GM18909 (cell line): ENCODE measurements around the gene MRGPRG.

Source experiments
- ATAC-seq: cut with Tn5 transposase; IDR thresholded peaks from one replicate; pipeline ENCODE4 v1.9.1; 2021; ENCODE audit warnings: mild to moderate bottlenecking; ENCODE audit not compliant: unreplicated experiment, poor library complexity

The MRGPRG gene

GRCh38 chr11:3207526-3208189 is 11.0 kb downstream of the MRGPRG start:
- ATAC-seq, result no peak

GRCh38 chr11:3206922-3207204 is 11.8 kb downstream of the MRGPRG start:
- ATAC-seq, result no peak

DNA sequence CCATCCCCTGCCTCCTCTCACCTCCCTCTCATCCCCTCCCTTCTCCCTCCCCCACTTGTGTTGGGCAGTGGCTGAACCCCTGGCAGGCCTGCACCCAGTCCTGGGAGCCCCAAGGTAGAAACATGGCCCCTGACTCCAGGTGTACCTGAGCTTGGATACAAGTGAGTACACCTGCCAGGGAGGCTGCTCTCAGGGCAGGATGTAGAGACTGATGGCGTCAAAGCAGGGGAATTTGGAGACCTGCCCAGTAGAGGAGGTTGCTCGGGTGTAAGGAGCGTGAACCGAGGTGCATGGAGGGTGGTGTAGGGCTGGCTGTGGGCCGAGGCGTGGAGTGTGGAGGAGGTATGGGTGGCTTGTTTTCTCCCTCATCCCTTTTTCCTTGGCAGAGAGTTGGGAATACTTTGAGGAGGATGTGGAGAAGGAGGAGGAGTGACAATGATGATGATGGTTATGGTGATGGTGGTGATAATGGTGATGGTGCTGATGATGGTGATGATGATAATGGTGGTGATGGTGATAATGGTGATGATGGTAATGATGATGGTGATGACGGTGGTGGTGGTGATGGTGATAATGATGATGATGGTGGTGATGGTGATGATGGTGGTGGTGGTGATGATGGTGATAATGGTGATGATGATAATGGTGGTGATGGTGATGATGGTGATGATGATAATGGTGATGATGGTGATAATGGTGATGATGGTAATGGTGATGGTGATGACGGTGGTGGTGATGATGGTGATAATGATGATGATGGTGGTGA is 12.3 kb downstream of the MRGPRG start:
- no peak for ATAC-seq

DNA sequence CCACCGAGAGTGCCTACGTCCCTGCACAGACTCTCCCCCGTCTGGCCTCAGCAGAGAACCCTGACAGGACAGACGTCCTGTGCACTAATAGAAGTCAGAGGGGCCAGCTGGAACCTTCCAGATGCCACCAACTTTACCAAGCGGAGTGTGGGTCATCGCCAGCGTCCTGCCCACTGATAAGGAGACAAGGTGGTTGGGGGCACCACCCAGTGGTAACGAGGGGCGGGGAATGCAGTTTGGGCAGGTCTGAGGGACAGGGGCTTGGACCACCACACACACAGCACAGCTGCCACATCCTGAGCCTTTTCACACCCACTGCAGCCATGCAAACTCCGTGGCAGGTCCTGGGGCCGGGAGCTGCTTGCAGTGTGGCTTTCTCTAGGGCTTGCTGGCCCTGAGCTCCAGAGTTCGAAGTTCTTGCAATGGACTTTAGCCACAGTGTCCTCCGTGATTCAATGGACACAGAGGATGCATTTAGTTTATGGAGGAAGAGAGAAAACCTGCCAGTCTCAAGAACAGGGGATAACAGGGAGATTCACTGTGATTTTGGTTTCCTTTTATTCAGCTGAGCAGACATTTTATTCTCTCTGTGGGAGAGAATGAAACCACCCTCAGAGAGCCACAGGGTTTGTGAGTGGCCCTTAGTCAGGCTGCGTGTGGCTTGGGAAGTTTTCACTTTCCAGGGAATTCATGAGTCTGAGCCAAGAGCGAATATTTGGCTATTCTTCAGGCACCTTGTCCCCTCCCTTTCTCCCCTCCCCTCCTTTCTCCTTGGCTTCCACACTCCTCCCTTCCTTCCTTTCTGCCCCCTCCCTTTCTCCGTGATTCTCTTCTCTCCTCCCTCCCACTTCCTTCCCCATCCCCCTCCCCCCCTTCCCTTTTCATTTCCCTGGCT is 13.1 kb downstream of the MRGPRG start:
- no peak for ATAC-seq

GRCh38 chr11:3204141-3205015 is 14.2 kb downstream of the MRGPRG start:
- ATAC-seq, result no peak

DNA sequence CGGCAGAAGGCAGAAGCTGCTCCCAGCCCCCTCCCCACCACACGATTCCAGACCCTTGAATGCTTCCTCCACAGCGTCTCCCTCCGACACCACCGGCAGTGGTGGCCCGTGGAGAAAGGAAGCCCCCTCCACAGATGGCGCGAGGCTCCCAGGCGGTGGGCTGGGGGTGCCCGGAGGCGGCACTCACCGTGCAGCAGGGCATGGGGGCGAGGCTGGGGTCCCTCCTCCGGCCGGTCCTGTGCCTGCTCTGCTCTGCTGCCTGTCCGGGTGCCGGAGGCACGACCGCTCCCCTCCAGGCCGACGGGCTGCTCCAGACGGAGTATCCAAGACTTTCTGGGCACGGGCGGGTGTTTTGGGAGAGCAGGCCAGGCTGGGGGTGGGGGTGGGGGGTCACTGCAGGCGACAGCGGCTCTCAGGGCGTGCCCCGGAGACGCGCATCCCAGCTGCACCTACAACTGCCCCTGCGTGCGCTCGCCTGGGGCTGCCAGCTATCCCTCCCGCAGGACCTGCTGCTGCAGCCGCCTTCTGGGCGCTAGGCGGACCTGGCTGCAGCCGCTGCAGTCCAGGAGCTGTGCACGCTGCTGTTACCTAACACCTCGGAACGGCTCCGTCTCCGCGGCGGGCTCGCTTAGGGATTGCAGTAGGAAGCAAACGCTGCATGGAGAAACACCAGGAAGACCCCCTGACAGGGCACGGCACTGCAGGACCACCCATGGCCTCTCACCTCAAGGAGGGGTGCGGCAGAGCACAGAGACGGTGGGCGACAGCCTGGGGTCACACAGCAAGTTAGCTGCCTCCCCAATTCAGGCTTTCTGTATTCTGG is 15.2 kb downstream of the MRGPRG start:
- ATAC-seq, result no peak

DNA sequence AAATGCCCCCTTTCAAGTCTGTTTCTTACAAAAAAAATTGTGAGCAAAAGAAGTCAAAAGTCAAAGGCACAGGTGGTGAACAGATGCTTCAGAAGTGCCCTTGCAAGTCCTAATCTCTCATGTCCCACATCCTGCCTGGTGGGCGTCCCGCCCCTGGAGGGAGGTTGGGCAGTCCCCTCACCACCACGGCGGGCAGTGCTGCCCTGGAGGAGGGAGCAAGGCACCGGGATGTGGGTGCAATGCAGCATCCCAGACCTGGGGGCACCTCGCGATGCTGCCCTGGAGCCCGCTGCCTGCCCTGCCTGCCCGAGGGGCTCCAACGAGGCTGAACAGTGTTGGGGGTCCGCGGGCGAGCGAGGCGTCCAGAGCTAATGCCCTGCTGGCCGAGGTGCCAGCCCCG is 15.9 kb downstream of the MRGPRG start:
- ATAC-seq, result no peak

DNA sequence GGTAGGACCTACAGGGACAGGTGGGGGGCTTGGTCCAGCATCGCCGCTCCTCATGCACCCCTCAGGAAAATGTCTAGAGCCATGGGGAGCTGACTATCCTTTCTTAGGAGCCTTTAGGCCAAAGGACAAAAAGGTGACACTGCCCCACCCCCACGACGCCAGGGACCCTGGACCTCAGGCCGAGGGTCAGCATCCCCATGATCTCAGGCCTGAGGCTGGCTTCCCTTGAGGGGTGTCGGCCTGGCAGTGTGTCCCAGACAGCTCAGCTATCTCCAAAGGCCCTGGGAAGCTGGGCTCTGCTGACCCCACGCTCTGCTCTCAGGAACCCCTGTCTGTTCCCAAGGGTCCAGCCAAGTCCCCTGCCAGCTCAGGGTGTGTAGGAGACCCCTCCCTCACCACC is 16.3 kb downstream of the MRGPRG start:
- no peak for ATAC-seq

- ATAC-seq, result no peak
Measured at GRCh38 chr11:3201677-3202181, 16.9 kb downstream of the MRGPRG start.

DNA sequence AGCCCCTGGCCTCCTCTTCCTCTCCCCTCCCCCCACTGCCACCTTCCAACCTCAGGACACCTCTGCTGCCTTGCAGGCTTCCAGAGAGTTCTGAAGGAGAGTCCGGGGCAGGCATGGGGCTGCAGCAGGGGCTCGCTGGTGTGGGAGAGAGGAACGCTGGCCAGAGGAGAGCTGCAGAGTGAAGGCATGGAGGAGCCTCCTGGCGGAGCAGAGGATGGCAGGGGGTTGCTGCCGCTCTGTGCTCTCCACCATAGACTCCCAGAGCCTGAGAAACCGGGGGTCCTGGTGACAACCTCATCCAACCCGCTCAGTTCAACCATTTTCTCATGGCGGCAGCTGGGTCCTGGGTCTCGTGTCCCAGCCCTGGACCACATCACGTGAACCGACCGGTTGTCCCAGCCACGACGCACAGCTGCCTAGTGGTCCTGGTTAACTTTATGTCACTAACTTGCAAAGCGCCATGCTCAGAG is 17.5 kb downstream of the MRGPRG start:
- ATAC-seq, result no peak

DNA sequence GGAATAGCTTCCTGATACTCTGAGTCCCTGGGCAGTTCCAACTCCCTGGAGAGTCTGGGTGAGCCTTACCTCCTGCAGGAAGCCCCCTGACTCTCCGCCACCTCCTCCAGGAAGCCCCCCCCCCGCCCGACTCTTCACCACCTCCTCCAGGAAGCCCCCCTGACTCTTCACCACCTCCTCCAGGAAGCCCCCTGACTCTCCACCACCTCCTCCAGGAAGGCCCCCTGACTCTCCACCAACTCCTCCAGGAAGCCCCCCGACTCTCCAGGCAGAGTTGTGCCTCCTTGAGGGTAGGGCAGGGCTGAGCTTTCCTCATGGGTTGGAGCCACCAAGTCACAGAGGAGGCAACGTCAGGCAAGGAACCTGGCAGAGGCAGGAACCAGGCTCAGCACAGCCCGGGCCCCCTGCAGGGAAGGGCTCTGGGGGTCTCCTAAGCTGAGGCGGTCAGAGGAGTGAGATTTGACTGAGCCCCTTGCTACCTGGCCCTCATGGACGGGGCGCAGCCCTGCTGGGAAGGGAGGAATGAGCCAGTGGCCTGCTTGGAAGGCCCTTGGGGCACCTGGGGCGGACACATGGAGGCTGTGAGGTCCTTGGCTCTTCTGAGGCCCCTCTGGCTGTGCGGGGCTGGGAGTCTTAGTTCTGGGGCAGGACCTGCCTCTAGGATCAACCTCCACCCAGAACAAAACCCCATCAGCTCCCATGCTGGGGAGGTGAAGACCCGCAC is 18.1 kb downstream of the MRGPRG start:
- ATAC-seq, result no peak

- no peak for ATAC-seq
Measured at GRCh38 chr11:3199537-3200295, 18.9 kb downstream of the MRGPRG start.

- no peak for ATAC-seq
Measured at GRCh38 chr11:3198815-3199214, 19.8 kb downstream of the MRGPRG start.

DNA sequence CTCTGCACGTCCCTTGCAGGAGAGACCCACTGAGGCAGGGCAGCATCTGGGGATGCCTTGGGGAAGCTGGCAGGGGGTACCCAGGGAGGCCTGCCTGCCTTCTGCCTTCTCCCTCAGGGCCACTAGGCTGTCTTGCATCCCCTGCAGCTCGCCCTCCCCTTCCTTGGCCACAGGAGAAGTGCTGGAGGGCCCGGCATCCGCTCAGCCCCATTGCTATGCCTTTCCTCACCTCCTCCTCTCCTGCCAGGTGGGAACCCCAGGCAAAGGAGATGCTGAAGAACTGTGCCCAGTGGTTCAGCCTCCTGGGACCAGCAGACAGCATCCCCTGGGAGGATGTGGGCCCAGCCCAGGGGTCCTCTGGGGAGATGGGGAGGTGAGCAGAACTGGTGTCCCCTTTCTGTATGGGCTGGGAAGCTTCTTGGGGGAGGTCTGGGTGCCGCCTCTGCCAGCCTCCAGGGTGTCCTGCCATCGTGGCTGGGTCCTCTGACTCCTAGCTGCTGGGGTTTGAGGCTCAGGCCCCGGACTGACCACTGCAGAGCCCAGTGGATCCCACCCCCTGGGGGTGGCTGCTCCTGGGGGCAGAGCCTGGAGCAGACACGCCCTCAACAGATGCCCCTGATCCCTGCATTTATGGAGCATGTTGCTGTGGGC is 20.6 kb downstream of the MRGPRG start:
- ATAC-seq, result no peak

- ATAC-seq, result no peak
Measured at GRCh38 chr11:3197044-3197695, 21.4 kb downstream of the MRGPRG start.

GRCh38 chr11:3196161-3197043 is 22.2 kb downstream of the MRGPRG start:
- ATAC-seq, result no peak
